ENCODE data around the gene TTK. TPM values are rescaled to one million over a fixed set of nuclear protein-coding genes. Genes with fewer than 3 reads are reported as not detected.

Gene TTK
- total RNA-seq, 1 experiment from 2014 or later: 62.5 TPM

DNA sequence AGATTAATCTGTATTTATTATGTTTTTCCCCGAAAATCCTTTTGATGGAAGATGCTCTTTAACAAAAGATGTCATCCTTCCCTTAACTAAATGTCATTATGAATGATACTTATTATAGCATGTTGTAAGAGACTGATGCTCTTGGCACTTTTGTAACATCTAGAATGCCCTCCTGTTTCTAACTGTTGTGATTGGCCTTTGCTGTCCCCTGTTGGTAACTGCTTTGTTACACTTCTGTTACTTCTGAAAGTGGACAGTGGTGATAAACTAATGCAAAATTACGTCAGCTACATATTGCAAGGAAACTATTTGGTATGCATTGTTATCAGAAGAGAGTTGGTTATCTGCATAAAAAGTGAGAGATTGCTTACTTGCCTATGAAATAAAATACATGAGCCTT is 5.8 kb downstream of the TTK start:
- H3K36me3 ChIP-seq (ENCODE audit: insufficient read depth, low read length, poor library complexity, severe bottlenecking): peaks cover 88% of the 10 kb centered on the region
- CTCF ChIA-PET: no interaction called here

DNA sequence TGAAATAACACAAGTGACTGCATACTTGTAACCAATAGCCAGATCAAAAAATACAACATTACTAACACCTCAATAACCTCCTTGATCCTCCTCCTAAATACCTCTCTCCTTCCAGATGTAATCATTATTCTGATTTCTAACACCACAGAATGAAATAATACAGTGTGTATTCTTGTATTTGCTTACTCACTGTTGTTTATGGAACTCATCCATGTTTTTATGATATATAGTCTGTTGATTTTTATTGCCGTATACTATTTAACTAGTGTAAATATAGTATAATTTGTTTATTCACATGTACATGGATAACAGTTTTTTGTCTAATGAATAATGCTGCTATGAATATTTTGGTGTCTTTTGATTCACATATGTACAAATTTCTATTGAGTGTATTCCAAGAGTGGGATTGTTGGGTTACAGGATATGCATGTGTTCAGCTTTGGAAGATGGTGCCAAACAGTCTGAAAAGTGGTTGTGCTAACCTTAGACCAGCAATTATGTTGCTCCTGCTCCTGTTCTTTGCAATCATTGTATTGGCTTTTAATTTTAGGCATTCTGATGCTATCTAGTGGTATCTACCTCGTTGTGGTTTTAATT is 11.5 kb downstream of the TTK start:
- TF ChIP-seq EZH2 (IDR thresholded peaks at IDR 0.05; ENCODE audit: borderline replicate concordance, low read depth, low read length, poor library complexity, severe bottlenecking): no peak
- TF ChIP-seq, protein P1, sequence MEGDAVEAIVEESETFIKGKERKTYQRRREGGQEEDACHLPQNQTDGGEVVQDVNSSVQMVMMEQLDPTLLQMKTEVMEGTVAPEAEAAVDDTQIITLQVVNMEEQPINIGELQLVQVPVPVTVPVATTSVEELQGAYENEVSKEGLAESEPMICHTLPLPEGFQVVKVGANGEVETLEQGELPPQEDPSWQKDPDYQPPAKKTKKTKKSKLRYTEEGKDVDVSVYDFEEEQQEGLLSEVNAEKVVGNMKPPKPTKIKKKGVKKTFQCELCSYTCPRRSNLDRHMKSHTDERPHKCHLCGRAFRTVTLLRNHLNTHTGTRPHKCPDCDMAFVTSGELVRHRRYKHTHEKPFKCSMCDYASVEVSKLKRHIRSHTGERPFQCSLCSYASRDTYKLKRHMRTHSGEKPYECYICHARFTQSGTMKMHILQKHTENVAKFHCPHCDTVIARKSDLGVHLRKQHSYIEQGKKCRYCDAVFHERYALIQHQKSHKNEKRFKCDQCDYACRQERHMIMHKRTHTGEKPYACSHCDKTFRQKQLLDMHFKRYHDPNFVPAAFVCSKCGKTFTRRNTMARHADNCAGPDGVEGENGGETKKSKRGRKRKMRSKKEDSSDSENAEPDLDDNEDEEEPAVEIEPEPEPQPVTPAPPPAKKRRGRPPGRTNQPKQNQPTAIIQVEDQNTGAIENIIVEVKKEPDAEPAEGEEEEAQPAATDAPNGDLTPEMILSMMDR (conservative IDR thresholded peaks at IDR 0.05; ENCODE audit: low read depth, low read length): no peak
- POLR2A ChIA-PET (ENCODE audit: low non-redundant PET): no interaction called here
- no peaks in the 10 kb centered on the region for H3K27me3 ChIP-seq (replicated peaks; ENCODE audit: insufficient read depth, low read depth, low read length, poor library complexity)
- intact Hi-C loops (cut with micrococcal nuclease; ENCODE audit: unreplicated experiment): no loop called here
- DNase-seq (ENCODE audit: low spot score): no peak
- peaks cover 76% of the 10 kb centered on the region for H3K36me3 ChIP-seq (ENCODE audit: insufficient read depth, low read length, poor library complexity, severe bottlenecking)
- CTCF ChIA-PET: no interaction called here
- no TSS peak for BruUV-seq (replicated peaks)
- no peak overlapping the region for H3K27ac ChIP-seq (ENCODE audit: low read depth, low read length, poor library complexity, severe bottlenecking)
- no peak overlapping the region for H3K4me3 ChIP-seq (ENCODE audit: low read depth, low read length, poor library complexity, severe bottlenecking)
- no peaks in the 10 kb centered on the region for H3K9me3 ChIP-seq (ENCODE audit: low read depth, low read length, poor library complexity, severe bottlenecking)
- no peaks in the 10 kb centered on the region for H3K4me1 ChIP-seq (ENCODE audit: insufficient read depth, low read length, poor library complexity, severe bottlenecking)

More for the DNA sequence above, 5.8 kb downstream of the TTK start:
- Histone ChIP-seq H3K4me1 (ENCODE audit: insufficient read depth, low read length, poor library complexity, severe bottlenecking) (peaks cover 3% of the 10 kb centered on the region), H3K9me3 (ENCODE audit: low read depth, low read length, poor library complexity, severe bottlenecking) (no peaks in the 10 kb centered on the region), H3K4me3 (ENCODE audit: low read depth, low read length, poor library complexity, severe bottlenecking) (no peak overlapping the region), H3K27ac (ENCODE audit: low read depth, low read length, poor library complexity, severe bottlenecking) (no peak overlapping the region), H3K27me3 (replicated peaks; ENCODE audit: insufficient read depth, low read depth, low read length, poor library complexity) (no peaks in the 10 kb centered on the region)
- POLR2A ChIA-PET (ENCODE audit: low non-redundant PET): no interaction called here
- TF ChIP-seq EZH2 (IDR thresholded peaks at IDR 0.05; ENCODE audit: borderline replicate concordance, low read depth, low read length, poor library complexity, severe bottlenecking): no peak
- TF ChIP-seq, protein P1 (conservative IDR thresholded peaks at IDR 0.05; ENCODE audit: low read depth, low read length): no peak
- no peak for DNase-seq (ENCODE audit: low spot score)
- intact Hi-C loops (cut with micrococcal nuclease; ENCODE audit: unreplicated experiment): no loop called here
- no TSS peak for BruUV-seq (replicated peaks)

DNA sequence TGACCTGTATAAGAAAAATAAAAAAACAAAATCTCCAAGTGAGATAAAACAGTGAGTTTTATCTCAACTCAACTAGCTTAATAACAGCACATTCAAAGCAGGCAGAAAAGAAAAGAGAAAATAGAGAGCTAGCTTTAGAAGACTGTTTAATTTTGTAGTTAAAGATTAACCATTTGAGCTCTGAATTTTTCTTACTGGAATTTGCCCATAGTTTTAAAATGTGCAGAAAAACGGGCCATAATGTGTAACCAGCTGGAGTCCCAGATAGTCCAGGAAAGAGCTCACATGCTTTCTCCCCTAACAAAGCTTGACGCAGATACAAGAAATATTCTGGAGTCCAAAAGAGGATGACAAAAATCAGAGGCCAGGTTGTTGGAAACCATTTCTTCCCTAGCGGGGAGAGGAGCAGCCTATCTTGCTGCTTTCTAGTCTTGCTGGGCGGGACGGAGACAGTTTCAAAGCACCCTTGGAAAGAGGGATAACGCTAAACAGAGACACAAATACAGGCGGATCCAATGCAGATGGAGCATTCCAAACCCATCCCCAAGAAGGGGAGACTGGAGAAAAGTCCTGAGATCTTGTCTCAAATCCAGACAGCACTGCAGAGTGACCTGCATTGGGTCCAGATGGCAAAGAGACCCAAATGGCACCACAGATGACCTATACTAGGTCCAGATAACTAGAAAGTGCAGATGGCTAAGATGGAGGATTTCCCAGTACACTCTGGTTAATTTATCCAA is 16.1 kb downstream of the TTK start:
- TF ChIP-seq, protein P1 (conservative IDR thresholded peaks at IDR 0.05; ENCODE audit: low read depth, low read length): no peak
- no peak for TF ChIP-seq EZH2 (IDR thresholded peaks at IDR 0.05; ENCODE audit: borderline replicate concordance, low read depth, low read length, poor library complexity, severe bottlenecking)

More for the DNA sequence above, 16.1 kb downstream of the TTK start:
- Histone ChIP-seq H3K4me1 (ENCODE audit: insufficient read depth, low read length, poor library complexity, severe bottlenecking) (no peaks in the 10 kb centered on the region), H3K4me3 (ENCODE audit: low read depth, low read length, poor library complexity, severe bottlenecking) (no peak overlapping the region), H3K27me3 (replicated peaks; ENCODE audit: insufficient read depth, low read depth, low read length, poor library complexity) (no peaks in the 10 kb centered on the region), H3K9me3 (ENCODE audit: low read depth, low read length, poor library complexity, severe bottlenecking) (no peaks in the 10 kb centered on the region), H3K27ac (ENCODE audit: low read depth, low read length, poor library complexity, severe bottlenecking) (no peak overlapping the region), H3K36me3 (ENCODE audit: insufficient read depth, low read length, poor library complexity, severe bottlenecking) (peaks cover 65% of the 10 kb centered on the region)
- ChIA-PET CTCF (no interaction called here), POLR2A (ENCODE audit: low non-redundant PET) (interaction anchor here (0.7 kb wide), 1 partner anchor 11 kb away, joined by 3 read pairs; no protein-coding TSS in a partner anchor)
- DNase-seq (ENCODE audit: low spot score): no peak
- no TSS peak for BruUV-seq (replicated peaks)
- intact Hi-C loops (cut with micrococcal nuclease; ENCODE audit: unreplicated experiment): no loop called here

Data from A673 (cell line).